Stimulated activated CD4-positive, alpha-beta T cell treated with anti-CD3 and anti-CD28 coated beads, Interleukin-2, amount 100 ng/mL, for 24 hours (primary cell): ENCODE measurements around the gene SLMAP.

Experiments
- DNase-seq, 2 donors: peaks; one replicate each; pipeline ENCODE4 v3.0.0-alpha.2; 2020

The SLMAP gene

GRCh38 chr3:57755741-57756527 is at the start of gene SLMAP:
Gene SLMAP, plus strand, starts transcription at chr3:57756309. Its CDS starts 1,343 bp downstream, at chr3:57757652.
- DNase-seq, result peak; percentile 94 to 96

GRCh38 chr3:57706462-57706861 is 49.6 kb upstream of the SLMAP start:
- no peak for DNase-seq

- DNase-seq, result no peak
These were observed 47.1 kb upstream of the SLMAP start for GRCh38 chr3:57709031-57709430.

- no peak for DNase-seq
These were observed 46.5 kb upstream of the SLMAP start for GRCh38 chr3:57709559-57709958.

GRCh38 chr3:57715686-57716085 is 40.4 kb upstream of the SLMAP start:
- DNase-seq, result no peak

- no peak for DNase-seq
These were observed 38.8 kb upstream of the SLMAP start for GRCh38 chr3:57717205-57717868.

- DNase-seq, result no peak
These were observed 38.0 kb upstream of the SLMAP start for GRCh38 chr3:57718118-57718517.

GRCh38 chr3:57726397-57726796 is 29.7 kb upstream of the SLMAP start:
- no peak for DNase-seq

GRCh38 chr3:57727106-57727505 is 29.0 kb upstream of the SLMAP start:
- no peak for DNase-seq

- no peak for DNase-seq
These were observed 26.6 kb upstream of the SLMAP start for GRCh38 chr3:57729334-57730045.

GRCh38 chr3:57730682-57731081 is 25.4 kb upstream of the SLMAP start:
- DNase-seq, result no peak

- DNase-seq, result no peak
These were observed 24.8 kb upstream of the SLMAP start for GRCh38 chr3:57731311-57731710.

- DNase-seq, result no peak
These were observed 22.3 kb upstream of the SLMAP start for GRCh38 chr3:57733790-57734189.

GRCh38 chr3:57735405-57735804 is 20.7 kb upstream of the SLMAP start:
- no peak for DNase-seq

GRCh38 chr3:57737840-57738239 is 18.3 kb upstream of the SLMAP start:
- no peak for DNase-seq

GRCh38 chr3:57738391-57738790 is 17.7 kb upstream of the SLMAP start:
- no peak for DNase-seq

- DNase-seq, result no peak
These were observed 16.1 kb upstream of the SLMAP start for GRCh38 chr3:57740027-57740426.

GRCh38 chr3:57743496-57743895 is 12.6 kb upstream of the SLMAP start:
- DNase-seq, result no peak

GRCh38 chr3:57745101-57745500 is 11.0 kb upstream of the SLMAP start:
- no peak for DNase-seq

GRCh38 chr3:57746156-57747010 is 9.7 kb upstream of the SLMAP start:
- DNase-seq, result no peak

GRCh38 chr3:57749542-57749941 is 6.6 kb upstream of the SLMAP start:
- no peak for DNase-seq

GRCh38 chr3:57752307-57752706 is 3.8 kb upstream of the SLMAP start:
- DNase-seq, result no peak

- DNase-seq, result no peak
These were observed 3.1 kb upstream of the SLMAP start for GRCh38 chr3:57753016-57753415.
